NCI-H1092 treated with DMSO at 0.1 percent for 48 hours (cell line): ENCODE data around the gene ESF1.

ENCODE experiments used
- DNase-seq: peaks from one replicate; lab custom pipeline; 2025; lab: John Stamatoyannopoulos, UW

Gene ESF1

GRCh38 chr20:13784893-13785715 is at the start of gene ESF1, which contains the start of gene NDUFAF5:
ESF1 (minus strand) TSS chr20:13784919; CDS start chr20:13783140, 1,779 bp downstream.
NDUFAF5 (plus strand) TSS chr20:13785028; CDS start chr20:13785069, 41 bp downstream.
- peak; percentile 96 for DNase-seq

- DNase-seq = no peak
Observed at GRCh38 chr20:13831476-13831875, 46.8 kb upstream of the ESF1 start.

DNA sequence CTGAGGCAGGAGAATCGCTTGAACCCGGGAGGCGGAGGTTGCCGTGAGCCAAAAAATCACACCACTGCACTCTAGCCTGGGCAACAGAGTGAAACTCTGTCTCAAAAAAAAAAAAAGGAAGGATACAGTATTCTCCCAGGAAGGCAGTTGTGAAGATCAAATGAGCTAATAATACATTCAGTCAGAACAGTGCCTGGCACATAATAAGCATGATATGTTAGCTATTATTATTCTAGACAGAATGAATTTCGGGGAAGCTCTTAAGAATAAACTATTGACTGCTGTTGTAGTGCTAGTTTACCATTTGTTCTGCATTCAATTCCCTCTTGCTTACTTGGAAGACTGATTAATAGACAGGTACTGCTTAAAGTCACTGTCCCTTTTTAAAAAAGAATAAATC is 40.7 kb upstream of the ESF1 start:
- no peak for DNase-seq

DNA sequence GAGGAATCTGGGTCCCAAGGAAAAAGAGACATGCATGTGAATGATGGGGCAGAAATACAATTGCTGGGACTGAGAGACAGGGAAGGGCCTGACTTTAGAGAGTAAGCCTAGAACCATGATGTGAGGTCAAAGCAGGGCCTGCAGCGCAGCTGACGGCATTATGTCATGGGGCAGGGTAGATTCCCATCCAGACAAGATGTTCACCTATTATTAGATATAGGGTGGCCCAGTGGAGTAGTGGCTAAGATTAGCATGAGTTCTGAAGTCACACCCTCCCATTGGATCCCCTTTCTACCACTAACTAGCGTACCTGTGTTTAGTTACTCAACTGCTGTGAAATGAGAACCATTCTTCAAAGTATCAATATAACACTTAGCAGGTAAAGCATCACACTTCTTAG is 39.7 kb upstream of the ESF1 start:
- no peak for DNase-seq

- peak; percentile 19 for DNase-seq
Observed at GRCh38 chr20:13822459-13822858, 37.7 kb upstream of the ESF1 start.

- DNase-seq = no peak
Observed at GRCh38 chr20:13821876-13822275, 37.2 kb upstream of the ESF1 start.

GRCh38 chr20:13819885-13820645 is 35.3 kb upstream of the ESF1 start:
- peak; percentile 71 for DNase-seq

DNA sequence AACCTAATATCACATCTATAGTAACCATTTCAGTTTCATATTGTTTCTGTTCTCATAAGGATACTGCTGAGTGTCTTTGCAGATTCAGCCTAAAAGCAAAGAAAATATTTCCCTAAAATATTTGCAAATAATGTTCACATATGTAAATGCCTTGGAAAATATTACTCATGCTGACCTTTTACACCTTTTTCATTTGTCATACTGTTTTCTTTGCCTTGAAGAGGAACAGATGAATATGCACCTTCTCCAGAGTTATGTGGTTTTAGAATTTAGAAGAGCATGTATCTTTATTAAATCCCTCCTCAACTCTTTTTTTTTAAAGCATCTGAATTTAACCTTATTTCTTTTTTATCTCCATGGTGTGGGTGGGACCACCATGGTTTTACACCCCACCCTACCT is 32.6 kb upstream of the ESF1 start:
- no peak for DNase-seq

DNA sequence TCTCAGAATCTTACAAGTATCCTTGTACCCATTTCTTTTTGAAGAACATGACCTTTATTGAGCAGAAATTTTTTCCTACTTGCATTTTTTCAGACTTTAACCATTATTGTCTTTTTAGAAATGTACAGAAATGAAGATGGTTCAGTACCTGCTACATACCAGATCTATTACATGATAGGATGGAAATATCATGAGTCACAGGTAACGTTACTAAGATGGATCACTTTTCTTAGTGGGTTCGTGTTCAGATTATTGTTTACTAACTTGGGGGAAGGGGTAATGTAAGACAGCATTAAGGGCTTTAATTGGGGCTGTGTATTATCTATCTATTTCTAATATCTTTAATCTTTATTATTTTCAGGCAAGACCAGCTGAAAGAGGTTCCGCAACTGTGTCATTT is 32.0 kb upstream of the ESF1 start:
- no peak for DNase-seq

DNA sequence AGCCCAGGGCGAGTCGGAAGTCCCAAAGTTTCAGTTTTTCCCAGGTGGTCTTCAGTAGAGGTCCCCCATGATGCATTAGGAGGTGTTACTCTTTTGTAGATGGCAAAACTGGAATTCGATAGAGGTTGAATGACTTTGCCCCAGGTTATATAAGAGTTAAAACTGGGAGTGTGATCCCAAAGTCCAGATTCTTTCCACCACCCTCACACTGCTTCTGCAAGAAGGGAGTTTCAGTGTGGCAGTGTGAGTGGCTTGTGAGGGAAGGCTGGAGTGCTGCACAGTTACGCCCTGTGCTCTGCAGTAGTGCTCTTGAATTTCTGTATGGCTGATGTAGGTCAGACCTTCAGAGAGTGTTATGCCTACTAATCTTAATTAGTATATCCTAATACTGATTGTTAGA is 30.0 kb upstream of the ESF1 start:
- no peak for DNase-seq

- no peak for DNase-seq
Observed at GRCh38 chr20:13813910-13814309, 29.2 kb upstream of the ESF1 start.

GRCh38 chr20:13810446-13810845 is 25.7 kb upstream of the ESF1 start:
- no peak for DNase-seq

DNA sequence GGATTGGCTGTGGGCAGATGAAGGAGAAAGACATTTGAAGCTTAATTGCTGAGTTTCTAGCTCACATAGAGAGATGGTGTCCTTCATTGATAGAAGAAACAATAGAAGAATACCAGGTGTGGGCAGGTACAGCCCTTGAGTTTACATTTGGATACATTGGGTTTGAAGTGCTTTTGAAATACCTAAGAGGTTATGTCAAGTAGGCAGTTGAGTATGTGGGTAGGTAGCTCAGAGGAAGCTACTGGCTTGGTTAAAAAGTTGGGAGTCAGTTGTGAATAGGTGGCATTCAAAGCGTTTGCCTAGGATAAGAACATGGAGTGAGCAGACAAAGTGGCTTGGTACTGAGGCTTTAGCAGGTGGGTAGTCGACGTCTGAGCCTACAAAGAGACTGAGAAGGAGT is 25.1 kb upstream of the ESF1 start:
- DNase-seq = no peak

GRCh38 chr20:13809373-13809772 is 24.7 kb upstream of the ESF1 start:
- no peak for DNase-seq

DNA sequence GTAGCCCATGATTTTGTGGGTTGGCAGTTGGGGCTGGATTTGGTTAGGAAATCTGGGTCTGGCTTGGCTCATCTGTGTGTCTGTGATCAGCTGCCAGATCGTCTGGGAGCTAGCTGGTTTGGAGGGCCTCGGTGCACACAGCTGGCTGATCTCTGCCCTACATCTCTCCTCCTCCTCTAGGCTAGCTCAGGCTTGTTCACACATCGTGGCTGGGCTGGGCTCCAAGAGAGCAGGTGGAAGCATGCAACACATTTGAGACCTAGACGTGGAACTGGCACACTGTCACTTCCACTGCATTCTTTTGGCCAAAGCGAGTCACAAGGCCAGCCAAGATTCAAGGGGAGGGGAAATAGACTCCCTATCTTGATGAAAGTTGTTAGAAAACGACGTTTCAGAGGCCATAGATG is 16.0 kb upstream of the ESF1 start:
- peak; percentile 93 for DNase-seq

GRCh38 chr20:13799974-13800373 is 15.3 kb upstream of the ESF1 start:
- no peak for DNase-seq

DNA sequence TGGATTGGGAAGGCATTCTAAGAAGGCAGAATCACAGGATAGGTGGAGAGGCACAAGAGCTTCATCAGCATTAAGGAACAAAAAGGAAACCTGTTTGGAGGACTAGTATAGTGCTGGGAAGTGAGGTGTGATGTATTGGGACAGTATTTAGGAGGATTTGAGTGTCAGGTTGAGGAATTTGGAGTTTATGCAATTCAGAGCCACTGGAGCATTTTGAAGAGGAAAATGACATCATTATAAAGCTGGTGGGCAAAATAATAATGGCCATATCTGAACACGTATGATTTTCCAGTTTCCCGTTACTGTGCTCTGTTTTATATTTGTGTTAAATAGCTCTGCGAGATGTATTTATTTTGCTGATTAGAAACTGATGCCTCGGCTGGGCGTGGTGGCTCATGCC is 14.3 kb upstream of the ESF1 start:
- DNase-seq = no peak

DNA sequence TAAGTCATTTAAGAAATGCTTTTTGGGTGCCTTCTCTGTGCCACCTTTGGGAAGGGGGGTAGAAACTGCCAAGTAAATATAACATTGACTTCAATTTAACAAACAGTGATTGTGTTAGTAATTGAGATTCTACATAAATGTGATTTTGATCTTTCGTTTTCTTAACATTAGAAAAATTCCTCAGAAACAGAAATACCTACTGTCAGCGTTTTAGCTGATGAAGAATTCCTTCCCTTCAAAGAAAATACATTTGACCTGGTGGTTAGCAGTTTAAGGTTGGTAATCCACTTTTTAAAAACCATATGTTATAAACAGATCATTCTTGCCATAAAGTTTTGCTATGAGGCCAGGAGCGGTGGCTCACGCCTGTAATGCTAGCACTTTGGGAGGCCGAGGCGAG is 9.9 kb upstream of the ESF1 start:
- no peak for DNase-seq

DNA sequence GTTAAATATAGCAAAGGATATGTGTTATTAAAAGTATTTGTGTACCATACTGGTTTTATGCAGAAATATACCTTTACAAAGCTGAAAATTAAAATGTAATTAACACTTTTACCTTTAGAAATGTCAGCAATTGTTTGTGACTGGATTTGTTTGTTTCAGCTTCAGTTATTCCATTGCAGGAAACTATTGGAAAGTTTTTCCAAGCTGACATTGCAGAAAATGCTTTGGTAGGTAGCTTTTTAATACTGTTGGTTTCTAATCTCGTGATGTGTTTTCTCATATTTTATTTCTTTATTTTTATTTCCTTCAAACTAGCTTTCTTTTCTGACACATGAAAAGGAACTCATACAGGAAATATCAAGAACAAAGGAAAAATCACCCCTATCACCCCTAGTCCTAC is 8.3 kb upstream of the ESF1 start:
- DNase-seq = no peak

DNA sequence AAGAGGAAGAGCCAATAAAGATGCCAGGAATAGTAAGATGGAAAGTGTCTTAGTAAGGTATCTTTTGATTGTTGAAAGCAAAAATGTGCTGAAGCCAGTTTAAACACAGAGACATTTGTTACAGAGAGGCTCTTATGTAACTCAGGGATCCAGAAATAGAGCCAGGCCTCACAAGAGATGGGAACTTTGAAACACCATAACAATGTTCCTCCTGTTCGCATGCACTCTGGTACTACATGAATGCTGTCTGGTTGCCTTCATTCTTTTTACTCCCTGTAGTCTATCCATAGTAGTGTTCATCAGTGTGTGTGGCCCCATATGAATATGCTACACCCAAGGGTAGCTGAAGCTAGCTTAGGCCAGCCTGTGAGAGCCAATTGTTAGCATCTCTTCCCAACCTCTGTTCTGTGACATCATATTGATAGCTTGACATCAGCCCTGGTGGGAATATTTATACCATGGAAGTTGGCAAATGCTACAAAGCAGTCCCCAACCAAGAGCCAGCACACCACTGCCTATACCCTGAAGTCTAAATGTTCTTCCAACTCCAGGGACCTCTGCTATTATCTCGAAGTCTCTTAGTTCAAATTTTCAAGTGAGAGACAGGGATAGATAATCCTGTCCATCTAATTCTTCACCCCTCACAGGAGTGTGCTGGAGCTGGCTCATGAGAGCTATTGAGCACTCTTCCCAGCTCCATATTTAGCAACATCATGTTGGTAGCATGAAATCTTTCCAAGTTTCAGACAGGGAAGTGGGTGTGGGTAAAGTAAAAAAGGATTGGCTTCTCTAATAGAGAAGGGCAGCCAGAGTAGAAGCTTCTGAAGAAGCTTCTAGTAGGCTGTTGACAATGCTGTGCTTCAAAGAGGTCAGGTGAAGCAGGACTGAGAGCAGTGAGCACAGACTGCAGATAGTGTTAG is 7.1 kb upstream of the ESF1 start:
- no peak for DNase-seq

- no peak for DNase-seq
Observed at GRCh38 chr20:13790708-13791107, 6.0 kb upstream of the ESF1 start.

DNA sequence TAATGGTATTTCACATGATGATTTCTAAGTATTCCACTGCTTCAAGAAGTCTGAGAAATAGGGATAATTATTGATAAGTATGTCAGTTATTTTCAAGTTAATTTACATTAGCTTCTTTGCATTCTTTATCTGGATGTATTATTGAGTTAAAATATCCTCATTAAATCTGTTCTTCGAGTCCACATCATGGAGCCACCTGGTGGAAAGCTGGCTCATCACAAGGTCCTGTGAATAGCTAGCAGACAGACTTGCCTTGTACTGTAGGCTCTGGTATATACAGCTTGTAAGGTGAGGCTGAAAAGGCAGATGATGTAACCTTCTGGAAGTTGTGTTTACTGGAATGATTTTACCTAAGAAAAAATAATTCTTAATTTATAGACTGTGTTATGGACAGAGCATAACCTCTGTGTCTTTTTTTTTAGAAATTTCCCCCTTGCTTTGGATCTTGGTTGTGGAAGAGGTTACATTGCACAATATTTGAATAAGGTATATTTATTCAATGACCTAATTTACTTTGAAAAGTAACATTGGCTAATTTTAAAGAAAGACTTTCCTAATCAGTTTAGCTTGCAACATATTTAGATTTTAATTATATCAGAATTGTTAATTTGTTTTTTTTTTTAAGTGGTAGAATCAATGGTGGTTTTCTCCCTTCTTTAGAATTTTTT is 3.6 kb upstream of the ESF1 start:
- peak; percentile 11 for DNase-seq
